Right atrium auricular region (tissue), 2 donors: ENCODE measurements around the gene DCC. TPM values are rescaled to one million over a fixed set of nuclear protein-coding genes. Genes with fewer than 3 reads are reported as not detected.

Experiments
- DNase-seq: peaks from one replicate; pipeline ENCODE4 v3.0.0-alpha.2; 2019; ENCODE audit warnings: low spot score
- H3K27ac ChIP-seq, 2 donors: fragments of 200-600 bp; sonication (generic); 1 replicate in 1 of 2; 2 replicates in 1 of 2; pipeline ENCODE4 v1.5.1; 2016 to 2019
- H3K27me3 ChIP-seq, 2 donors: fragments of 200-600 bp; sonication (generic); one replicate each; pipeline versions ENCODE4 v1.5.1 to v1.6.0; 2017 to 2019
- H3K36me3 ChIP-seq: fragments of 200-600 bp; sonication (generic); one replicate; pipeline ENCODE4 v1.5.1; 2016
- H3K4me1 ChIP-seq, 2 donors: fragments of 200-600 bp; sonication (generic); one replicate each; pipeline versions ENCODE4 v1.5.1 to v1.6.0; 2017 to 2019
- H3K4me3 ChIP-seq, 2 donors: fragments of 200-600 bp; sonication (generic); 1 replicate in 1 of 2; 2 replicates in 1 of 2; pipeline ENCODE4 v1.5.1; 2017 to 2019; ENCODE audit warnings: mild to moderate bottlenecking in 1 of 2, moderate library complexity in 1 of 2
- H3K9me3 ChIP-seq, 2 donors: fragments of 200-600 bp; sonication (generic); one replicate each; pipeline ENCODE4 v1.5.1; 2019
- total RNA-seq, 2 donors: library from RNA; depleted of rRNA; stranded (reverse); fragments of >200 nt; gene quantifications; one replicate each; pipeline ENCODE4 v1.1.0, GENCODE V29; 2016
- TF ChIP-seq, protein P1 (sequence below), 2 donors: fragments of 200-600 bp; sonication (generic); IDR thresholded peaks; one replicate each; pipeline ENCODE4 v1.5.1; 2019; ENCODE audit warnings: antibody characterized with exemption in 2 of 2

DCC gene
- not detected for total RNA-seq

GRCh38 chr18:52339891-52340371 lies at the start of gene DCC:
Gene DCC, plus strand, starts transcription at chr18:52340197. Its CDS starts 591 bp downstream, at chr18:52340788.
- Histone ChIP-seq H3K27ac (no peak within 1 kb of the TSS), H3K36me3 (no peaks in the 10 kb centered on the region), H3K27me3 (peaks cover 0 to 10% of the 10 kb centered on the region in 2 donors), H3K9me3 (no peaks in the 10 kb centered on the region), H3K4me1 (peaks cover 0 to 16% of the 10 kb centered on the region in 2 donors), H3K4me3 (peak within 1 kb of the TSS in 1 of 2 donors; percentile 29)
- DNase-seq: no peak
- TF ChIP-seq, protein P1, sequence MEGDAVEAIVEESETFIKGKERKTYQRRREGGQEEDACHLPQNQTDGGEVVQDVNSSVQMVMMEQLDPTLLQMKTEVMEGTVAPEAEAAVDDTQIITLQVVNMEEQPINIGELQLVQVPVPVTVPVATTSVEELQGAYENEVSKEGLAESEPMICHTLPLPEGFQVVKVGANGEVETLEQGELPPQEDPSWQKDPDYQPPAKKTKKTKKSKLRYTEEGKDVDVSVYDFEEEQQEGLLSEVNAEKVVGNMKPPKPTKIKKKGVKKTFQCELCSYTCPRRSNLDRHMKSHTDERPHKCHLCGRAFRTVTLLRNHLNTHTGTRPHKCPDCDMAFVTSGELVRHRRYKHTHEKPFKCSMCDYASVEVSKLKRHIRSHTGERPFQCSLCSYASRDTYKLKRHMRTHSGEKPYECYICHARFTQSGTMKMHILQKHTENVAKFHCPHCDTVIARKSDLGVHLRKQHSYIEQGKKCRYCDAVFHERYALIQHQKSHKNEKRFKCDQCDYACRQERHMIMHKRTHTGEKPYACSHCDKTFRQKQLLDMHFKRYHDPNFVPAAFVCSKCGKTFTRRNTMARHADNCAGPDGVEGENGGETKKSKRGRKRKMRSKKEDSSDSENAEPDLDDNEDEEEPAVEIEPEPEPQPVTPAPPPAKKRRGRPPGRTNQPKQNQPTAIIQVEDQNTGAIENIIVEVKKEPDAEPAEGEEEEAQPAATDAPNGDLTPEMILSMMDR (IDR thresholded peaks at IDR 0.05): peak in 1 of 2 donors; percentile 29

DNA sequence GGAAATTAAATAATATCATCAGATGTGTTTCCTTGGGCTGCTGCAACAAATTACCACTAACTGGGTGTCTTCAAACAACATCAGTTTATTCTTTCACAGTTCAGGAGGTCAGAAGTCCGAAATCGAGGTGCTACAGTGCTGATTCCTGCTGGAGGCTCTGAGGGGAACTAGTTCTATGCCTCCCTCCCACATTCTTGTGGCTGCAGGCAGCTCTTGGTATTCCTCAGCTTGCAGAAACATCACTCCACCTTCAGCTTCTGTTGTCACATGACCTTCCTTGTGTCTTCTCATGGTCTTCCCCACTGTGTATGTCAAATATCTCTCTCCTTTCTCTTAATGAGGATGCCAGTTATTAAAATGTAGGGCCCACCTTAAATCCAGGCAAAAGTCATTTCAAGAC lies 29.3 kb upstream of the DCC start:
- H3K27me3 ChIP-seq: no peaks in the 10 kb centered on the region
- TF ChIP-seq, protein P1 (IDR thresholded peaks at IDR 0.05): no peak
- no peak for DNase-seq
- H3K4me3 ChIP-seq: no peak overlapping the region
- no peaks in the 10 kb centered on the region for H3K36me3 ChIP-seq
- no peak overlapping the region for H3K27ac ChIP-seq
- no peaks in the 10 kb centered on the region for H3K4me1 ChIP-seq
- no peaks in the 10 kb centered on the region for H3K9me3 ChIP-seq

- TF ChIP-seq, protein P1 (IDR thresholded peaks at IDR 0.05): no peak
Observed at GRCh38 chr18:52311331-52311730, 28.7 kb upstream of the DCC start.

DNA sequence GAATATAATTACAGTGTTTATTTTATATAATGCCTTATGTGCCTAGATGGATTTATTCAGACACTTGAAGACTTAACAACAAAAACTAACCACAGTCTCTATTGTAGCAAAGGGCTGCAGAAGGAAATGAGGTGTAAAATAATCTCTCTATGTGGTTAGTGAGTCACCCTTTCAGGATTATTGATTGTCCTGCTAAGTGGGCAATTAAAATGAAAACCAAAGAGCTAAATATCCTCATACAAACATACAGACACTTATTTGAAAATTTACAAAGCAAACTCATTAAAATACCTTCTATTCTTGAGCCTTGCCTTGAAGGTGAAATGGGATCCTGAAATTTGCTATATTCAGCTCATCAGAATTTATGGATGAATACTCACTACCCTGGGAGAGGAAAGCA lies 27.7 kb upstream of the DCC start:
- Histone ChIP-seq H3K27me3 (no peaks in the 10 kb centered on the region), H3K4me1 (no peaks in the 10 kb centered on the region), H3K9me3 (no peaks in the 10 kb centered on the region), H3K27ac (no peak overlapping the region), H3K4me3 (no peak overlapping the region), H3K36me3 (no peaks in the 10 kb centered on the region)
- TF ChIP-seq, protein P1 (IDR thresholded peaks at IDR 0.05): no peak
- no peak for DNase-seq

More at GRCh38 chr18:52311331-52311730, 28.7 kb upstream of the DCC start:
- no peak for DNase-seq
- Histone ChIP-seq H3K4me1 (no peaks in the 10 kb centered on the region), H3K9me3 (no peaks in the 10 kb centered on the region), H3K27ac (no peak overlapping the region), H3K4me3 (no peak overlapping the region), H3K27me3 (no peaks in the 10 kb centered on the region), H3K36me3 (no peaks in the 10 kb centered on the region)

GRCh38 chr18:52313213-52313612 lies 26.8 kb upstream of the DCC start:
- Histone ChIP-seq H3K9me3 (no peaks in the 10 kb centered on the region), H3K36me3 (no peaks in the 10 kb centered on the region), H3K27ac (no peak overlapping the region), H3K4me3 (no peak overlapping the region), H3K27me3 (no peaks in the 10 kb centered on the region), H3K4me1 (no peaks in the 10 kb centered on the region)
- TF ChIP-seq, protein P1 (IDR thresholded peaks at IDR 0.05): no peak
- DNase-seq: no peak

DNA sequence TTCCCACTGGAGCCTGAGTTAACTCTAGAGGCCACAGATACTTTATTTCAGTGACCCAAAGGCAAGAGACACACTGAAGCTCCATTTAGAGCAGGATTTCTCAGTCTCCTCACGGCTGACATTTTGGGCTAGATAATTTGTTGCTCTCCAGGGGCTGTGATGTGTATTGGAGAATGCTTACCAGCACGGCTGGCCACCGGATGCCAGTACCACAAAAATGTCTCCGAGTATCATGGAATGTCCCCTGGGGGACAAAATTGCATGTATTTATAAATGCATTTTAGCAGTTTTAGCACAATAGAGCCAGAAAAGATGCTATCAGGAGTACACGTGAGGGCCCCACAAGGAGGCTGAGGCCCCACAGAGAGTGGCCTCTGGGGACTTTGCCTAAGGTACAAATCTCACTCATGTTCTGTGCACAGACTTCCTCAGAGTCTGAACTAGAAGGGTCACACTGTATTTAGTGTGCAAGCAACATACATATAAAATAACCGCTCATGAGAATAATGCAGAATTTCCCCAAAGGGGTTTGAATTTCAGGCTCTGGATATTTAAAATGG lies 20.5 kb upstream of the DCC start:
- Histone ChIP-seq H3K27me3 (no peaks in the 10 kb centered on the region), H3K27ac (no peak overlapping the region), H3K36me3 (no peaks in the 10 kb centered on the region), H3K4me3 (no peak overlapping the region), H3K4me1 (no peaks in the 10 kb centered on the region), H3K9me3 (no peaks in the 10 kb centered on the region)
- TF ChIP-seq, protein P1 (IDR thresholded peaks at IDR 0.05): no peak
- no peak for DNase-seq
